GM18520 (cell line): ENCODE data around the gene U2AF1L4.
"Not testable (repeated sequence)": the region's sequence is repeated elsewhere in the genome, so short reads cannot be mapped to it uniquely, and the experiment has no call there.

ENCODE experiments used
- ATAC-seq: cut with Tn5 transposase; IDR thresholded peaks from one replicate; pipeline ENCODE4 v1.9.1; 2021; ENCODE audit not compliant: unreplicated experiment

The U2AF1L4 gene

DNA sequence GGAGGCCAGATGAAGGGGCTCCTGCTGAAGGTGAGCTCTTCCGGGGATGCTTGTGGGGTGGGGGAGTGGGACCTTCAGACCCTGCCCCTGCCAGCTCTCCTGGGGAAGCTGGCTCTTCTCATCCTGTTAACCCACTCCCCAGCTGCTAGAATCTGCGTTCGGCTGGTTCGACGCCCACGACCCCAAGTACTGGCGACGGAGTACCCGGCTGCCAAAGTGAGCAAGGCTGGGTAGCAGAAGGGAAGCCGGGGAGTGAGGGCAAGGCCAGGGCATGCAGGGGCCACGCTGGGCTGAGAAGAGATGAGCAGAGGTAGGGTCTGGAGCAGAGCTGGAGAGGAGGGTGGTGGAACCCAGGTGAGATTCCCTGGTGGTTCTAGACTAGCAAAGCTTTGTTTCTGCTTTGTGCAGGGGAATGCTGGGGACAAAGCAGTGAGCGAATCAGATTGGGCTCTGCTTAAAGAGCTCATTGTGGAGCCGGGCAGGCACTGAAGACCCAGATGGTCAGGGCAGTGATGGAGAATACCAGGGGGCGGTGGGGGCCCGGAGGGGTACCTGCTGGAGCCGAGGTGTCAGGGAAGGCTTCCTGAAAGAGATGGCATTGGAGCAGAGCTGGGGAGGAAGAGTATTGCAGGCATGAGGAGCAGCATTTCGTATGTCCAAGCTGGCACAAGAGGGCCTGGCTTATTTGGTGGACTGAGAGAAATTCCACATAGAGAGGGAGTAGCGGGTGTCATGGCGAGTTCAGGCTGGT, 17.1 kb downstream of the U2AF1L4 start:
- ATAC-seq, result no peak

DNA sequence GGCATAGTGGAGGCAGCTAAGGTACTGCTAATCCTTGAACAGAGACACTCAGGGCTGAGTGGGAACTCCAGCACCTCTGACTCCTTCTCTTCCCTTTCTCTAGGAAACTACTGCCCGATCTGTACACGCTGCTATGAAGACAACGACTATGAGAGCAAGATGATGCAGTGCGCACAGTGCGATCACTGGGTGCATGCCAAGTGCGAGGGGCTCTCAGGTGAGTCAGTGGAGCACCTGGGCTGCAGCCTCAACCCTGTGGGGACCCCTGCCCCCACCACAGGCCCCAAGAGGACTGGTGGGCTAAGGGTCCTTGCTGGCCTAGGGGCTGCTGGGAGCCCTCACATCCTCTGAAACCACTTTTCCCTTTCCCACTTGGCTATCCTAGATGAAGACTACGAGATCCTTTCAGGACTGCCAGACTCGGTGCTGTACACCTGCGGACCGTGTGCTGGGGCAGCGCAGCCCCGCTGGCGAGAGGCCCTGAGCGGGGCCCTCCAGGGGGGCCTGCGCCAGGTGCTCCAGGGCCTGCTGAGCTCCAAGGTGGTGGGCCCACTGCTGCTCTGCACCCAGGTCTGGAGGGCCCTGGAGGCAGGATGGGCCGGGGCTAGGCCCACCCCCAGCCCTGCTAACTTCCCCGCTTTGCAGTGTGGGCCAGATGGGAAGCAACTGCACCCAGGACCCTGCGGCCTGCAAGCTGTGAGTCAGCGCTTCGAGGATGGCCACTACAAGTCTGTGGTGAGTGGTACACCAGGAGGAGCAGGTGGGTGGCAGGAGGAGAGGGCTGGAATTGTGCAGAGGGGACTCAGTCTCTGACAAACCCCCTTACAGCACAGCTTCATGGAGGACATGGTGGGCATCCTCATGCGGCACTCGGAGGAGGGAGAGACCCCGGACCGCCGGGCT, 17.9 kb downstream of the U2AF1L4 start:
- ATAC-seq, result no peak

DNA sequence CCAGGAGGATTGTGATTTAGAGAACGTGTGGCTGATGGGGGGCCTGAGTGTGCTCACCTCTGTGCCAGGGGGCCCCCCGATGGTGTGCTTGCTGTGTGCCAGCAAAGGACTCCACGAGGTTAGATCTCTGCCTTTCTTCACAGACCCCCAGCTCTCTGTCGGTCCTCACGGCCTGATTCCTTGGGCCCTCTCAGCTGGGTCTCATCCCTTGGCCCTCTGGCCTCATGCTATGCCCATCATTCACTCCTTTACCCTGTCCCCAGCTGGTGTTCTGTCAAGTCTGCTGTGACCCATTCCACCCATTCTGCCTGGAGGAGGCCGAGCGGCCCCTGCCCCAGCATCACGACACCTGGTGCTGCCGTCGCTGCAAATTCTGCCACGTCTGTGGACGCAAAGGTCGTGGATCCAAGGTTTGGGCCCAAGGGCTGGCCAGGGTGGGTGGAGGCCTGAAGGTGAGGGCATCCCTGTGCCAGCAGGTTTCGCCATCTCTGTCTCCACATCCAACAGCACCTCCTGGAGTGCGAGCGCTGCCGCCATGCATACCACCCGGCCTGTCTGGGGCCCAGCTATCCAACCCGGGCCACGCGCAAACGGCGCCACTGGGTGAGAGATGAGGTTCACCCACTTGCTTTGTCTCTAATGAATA, 19.9 kb downstream of the U2AF1L4 start:
- ATAC-seq, result no peak

DNA sequence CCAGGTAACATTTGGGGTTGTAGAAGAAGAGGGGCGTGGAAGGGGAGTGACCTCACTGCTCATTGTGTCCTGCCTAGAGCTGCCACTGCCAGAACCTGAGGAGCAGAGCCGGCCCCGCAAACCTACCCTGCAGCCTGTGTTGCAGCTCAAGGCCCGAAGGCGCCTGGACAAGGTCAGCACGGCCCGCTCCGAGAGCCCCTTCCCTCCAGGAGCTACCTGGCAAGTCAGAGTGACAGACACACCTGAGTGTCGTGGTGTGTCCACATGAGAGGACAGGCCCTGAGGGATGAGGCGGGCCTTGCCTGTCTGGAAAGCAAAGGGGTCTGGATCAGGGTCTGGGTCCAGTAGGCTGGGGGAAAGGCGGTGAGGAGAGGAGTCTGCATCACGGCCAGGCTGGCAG, 20.7 kb downstream of the U2AF1L4 start:
- ATAC-seq, result no peak

DNA sequence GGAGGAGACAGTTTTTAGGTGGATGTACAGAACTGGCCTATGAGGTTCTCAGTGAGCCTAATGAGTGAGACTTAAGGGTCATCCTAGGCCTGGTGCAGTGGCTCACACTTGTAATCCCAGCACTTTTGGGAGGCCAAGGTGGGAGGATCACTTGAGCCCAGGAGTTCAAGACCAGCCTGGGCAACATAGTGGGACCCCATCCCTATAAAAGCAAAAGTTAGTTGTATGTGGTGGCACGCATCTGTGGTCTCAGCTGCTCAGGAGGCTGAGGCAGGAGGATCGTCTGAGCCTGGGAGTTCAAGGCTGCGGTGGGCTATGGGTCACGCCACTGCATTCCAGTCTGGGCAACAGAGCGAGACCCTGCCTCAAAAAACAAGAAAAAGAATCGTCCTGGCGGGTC, 21.1 kb downstream of the U2AF1L4 start:
- not testable (repeated sequence) for ATAC-seq

DNA sequence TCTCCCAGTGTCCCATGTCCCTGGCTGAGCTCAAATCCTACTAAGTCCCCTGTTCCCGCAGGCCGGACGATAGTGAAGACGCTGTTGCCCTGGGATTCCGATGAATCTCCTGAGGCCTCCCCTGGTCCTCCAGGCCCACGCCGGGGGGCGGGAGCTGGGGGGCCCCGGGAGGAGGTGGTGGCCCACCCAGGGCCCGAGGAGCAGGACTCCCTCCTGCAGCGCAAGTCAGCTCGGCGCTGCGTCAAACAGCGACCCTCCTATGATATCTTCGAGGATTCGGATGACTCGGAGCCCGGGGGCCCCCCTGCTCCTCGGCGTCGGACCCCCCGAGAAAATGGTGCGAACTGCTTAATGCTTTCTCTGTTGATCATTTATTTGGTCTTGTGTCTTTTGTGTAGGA, 21.5 kb downstream of the U2AF1L4 start:
- no peak for ATAC-seq

DNA sequence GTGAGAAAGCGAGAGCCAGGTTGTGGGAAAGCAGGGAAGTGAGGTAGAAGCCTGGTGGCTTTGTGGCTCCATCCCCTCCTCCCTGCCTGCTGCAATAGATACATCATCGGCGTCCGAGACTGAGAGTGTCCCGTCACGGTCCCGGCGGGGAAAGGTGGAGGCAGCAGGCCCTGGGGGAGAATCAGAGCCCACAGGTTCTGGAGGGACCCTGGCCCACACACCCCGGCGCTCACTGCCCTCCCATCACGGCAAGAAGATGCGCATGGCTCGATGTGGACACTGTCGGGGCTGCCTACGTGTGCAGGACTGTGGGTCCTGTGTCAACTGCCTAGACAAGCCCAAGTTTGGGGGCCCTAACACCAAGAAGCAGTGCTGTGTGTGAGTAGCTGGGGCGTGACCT, 22.3 kb downstream of the U2AF1L4 start:
- ATAC-seq, result no peak

DNA sequence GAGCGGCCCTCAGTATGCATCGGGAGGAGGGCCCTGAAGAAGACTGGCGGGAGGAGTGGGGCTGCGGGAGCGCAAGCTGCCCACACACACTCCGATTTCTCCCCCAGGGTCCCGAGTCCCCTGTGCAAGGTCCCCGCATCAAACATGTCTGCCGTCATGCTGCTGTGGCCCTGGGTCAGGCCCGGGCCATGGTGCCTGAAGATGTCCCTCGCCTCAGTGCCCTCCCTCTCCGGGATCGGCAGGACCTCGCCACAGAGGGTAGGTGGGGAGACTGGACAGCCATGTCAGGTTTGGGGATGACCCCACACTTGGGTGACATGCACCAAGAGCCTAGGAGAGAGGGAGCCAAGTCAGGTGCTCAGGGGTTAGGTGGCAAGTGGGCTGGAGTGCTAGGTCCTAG, 22.8 kb downstream of the U2AF1L4 start:
- ATAC-seq, result no peak

DNA sequence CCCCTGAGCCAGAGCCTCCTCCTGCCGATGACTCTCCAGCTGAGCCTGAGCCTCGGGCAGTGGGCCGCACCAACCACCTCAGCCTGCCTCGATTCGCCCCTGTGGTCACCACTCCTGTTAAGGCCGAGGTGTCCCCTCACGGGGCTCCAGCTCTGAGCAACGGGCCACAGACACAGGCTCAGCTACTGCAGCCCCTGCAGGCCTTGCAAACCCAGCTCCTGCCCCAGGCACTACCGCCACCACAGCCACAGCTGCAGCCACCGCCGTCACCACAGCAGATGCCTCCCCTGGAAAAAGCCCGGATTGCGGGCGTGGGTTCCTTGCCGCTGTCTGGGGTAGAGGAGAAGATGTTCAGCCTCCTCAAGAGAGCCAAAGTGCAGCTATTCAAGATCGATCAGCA, 23.8 kb downstream of the U2AF1L4 start:
- ATAC-seq, result no peak

DNA sequence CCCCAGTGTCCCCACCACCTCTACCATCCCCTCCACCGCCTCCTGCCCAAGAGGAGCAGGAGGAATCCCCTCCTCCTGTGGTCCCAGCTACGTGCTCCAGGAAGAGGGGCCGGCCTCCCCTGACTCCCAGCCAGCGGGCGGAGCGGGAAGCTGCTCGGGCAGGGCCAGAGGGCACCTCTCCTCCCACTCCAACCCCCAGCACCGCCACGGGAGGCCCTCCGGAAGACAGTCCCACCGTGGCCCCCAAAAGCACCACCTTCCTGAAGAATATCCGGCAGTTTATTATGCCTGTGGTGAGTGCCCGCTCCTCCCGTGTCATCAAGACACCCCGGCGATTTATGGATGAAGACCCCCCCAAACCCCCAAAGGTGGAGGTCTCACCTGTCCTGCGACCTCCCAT, 24.6 kb downstream of the U2AF1L4 start:
- ATAC-seq, result no peak

DNA sequence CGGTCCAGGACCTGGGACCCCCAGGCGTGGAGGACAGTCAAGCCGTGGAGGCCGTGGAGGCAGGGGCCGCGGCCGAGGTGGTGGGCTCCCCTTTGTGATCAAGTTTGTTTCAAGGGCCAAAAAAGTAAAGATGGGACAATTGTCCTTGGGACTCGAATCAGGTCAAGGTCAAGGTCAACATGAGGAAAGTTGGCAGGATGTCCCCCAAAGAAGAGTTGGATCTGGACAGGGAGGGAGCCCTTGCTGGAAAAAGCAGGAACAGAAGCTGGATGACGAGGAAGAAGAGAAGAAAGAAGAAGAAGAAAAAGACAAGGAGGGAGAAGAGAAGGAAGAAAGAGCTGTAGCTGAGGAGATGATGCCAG, 25.1 kb downstream of the U2AF1L4 start:
- no peak for ATAC-seq

DNA sequence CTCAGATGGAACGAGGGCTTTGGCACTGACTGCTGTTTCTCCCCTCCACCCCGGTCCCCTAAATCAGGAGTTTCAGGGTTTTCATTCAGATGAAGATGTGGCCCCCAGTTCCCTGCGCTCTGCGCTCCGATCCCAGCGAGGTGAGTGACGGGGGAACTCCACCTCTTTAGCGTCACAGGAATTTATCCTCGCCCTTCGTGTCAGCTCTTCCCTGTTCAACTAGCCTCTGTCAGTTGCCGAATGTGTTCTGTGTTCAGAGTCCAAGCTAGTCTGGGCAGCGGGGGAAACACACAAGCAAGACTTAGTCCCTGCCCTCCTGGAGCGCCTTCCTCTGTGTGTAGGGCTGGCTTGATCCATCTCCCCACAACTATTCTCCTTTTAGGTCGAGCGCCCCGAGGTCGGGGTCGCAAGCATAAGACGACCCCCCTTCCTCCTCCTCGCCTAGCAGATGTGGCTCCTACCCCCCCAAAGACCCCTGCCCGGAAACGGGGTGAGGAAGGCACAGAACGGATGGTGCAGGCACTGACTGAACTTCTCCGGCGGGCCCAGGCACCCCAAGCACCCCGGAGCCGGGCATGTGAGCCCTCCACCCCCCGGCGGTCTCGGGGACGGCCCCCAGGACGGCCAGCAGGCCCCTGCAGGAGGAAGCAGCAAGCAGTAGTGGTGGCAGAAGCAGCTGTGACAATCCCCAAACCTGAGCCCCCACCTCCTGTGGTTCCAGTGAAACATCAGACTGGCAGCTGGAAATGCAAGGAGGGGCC, 25.6 kb downstream of the U2AF1L4 start:
- ATAC-seq, result no peak

DNA sequence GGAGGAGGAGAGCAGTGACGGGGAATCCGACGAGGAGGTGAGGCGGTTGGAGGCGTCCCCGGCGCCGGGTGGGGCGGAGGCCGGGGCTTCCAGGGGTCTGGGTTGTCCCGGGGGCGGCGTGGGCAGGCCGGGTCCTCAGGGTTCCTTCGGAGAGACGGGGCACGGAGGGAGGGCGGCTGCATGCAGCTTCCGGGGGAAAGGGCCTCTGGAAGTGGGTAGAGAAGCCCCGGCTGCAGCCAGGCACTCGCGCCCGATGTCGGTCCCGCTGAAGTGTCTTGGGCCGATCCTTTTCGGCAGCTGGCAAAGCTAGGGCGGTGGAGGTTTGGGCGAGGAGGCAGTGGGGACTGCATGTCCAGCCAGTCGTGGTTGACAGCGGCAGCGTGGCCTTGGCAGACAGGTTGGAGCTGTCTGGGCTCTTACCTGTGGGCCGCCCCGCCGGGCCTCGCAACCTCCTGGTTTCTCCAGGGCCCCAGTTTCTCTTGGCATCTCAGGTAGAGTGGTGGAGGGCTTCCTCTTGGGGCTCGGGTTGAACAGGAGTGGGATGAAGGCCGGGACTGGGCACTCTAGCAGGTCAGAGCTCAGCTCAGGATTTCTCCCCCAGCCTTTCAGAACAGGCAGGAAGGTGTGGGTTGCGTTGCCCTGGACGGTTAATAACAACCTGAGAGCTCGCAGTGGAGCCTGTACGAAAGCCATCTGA, 26.7 kb downstream of the U2AF1L4 start:
- ATAC-seq, result no peak

DNA sequence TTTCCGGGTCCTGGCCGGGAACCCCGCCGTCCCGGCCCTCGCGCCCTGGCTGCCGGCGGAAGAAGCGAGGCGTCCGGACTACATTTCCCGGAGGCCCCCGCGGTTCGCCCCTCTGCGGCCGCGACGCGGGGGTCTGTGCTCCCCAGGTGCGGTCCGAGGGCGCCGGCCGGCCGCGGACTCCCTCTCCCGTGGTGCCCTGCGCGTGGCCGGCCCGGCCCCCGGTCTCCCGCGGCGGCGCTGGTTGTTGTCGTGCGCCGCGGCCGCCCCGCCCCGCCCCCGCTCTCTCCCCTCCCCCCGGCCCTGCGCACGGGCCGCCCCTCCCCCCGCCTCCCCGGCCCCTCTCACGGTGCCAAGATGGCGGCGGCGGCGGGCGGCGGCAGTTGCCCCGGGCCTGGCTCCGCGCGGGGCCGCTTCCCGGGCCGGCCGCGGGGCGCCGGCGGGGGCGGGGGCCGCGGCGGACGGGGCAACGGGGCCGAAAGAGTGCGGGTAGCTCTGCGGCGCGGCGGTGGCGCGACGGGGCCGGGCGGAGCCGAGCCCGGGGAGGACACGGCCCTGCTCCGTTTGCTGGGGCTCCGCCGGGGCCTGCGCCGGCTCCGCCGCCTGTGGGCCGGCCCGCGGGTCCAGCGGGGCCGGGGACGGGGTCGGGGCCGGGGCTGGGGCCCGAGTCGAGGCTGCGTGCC, 27.4 kb downstream of the U2AF1L4 start, which contains the start of gene KMT2B:
KMT2B (plus strand) TSS at position 339 of the 680 bp plus-strand sequence; CDS start at position 355, 16 bp downstream.
- ATAC-seq, result no peak

DNA sequence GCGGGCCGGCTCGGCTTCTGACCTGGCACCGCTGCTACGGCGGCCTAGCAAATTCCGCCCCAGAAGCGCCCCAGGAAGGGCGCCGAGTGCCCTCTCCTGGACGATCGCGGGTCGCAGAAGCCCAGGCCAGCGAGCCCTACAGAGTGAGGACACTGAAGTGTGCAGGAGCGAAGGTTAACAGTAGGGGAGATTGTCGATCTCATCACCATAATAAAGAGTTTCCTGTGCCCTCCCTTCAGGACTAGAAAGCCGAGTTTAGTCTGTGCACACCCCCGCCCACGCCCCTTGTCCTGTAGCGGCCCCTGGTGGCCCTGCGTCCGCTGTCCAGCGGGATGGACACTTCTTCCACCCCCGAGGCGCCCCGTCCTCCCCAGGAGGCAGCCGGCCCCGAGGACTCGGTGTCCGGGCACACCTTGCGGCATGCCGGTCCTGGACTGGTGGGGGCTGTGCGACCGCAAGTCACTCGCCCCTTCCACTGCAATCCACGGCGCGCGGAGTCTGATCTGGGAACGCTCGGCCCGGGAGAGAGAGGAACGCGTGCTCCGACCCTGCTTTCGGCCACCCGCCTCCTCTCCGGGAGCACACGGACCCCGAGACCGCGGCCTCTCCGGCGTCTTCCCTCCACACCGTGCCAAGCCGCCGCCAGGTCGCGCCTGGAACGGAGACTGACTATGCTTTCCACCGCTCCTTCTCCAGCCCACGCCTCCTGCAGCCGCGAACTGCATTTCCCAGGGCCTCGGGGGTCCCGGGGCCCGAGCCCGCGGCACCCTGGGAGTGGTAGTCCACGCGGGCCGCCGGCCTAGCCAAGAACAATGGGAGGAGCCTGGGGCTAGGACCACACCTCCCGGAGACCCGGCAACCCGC, 28.2 kb downstream of the U2AF1L4 start:
- ATAC-seq, result peak; percentile 42

DNA sequence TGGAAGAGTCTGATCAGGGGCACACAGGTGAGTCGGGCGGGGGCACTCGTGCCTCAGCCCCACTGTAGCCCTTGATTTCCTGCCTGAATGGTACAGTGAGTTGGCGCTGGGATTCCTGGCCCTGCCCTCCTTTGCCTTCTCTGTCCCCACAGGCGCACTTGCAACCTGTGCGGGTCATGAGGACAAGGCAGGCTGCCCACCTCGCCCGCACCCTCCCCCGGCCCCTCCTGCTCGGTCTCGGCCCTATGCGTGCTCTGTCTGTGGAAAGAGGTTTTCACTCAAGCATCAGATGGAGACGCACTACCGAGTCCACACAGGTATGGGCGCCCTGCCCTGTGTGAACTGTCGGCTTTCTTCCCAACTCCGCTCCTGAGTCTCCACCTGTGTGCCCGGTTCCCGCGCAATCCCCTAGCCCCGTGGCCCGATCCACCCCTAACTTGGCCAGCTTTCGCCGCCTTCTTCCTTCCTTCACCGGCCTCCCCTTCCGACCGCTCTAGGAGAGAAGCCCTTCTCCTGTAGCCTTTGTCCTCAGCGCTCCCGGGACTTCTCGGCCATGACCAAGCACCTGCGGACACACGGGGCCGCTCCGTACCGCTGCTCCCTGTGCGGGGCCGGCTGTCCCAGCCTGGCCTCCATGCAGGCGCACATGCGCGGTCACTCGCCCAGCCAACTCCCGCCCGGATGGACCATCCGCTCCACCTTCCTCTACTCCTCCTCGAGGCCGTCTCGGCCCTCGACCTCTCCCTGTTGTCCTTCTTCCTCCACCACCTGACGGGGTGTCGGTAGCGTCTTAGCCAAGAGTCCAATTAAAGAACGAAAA, 29.0 kb downstream of the U2AF1L4 start:
- no peak for ATAC-seq

DNA sequence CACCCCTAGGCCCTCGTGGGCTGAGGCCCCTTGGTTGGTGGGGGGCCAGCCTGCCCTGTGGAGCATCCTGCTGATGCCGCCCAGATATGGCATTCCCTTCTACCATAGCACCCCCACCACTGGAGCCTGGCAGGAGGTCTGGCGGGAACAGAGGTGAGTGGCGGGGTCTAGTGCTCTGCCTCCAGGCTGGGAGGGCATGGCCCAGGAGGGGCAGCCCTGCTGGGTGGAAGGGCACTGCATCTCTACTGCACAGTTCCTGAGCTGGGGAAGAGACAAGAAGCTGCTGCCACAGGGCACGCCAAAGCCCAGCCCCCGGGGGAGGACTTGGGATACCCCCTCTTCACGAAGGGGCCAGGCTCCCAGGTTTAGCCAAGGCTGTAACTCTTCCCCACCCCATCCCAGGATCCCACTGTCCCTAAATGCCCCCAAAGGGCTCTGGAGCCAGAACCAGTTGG, 29.8 kb downstream of the U2AF1L4 start:
- no peak for ATAC-seq
